ENCODE data around the gene C17orf67.

Gene C17orf67

DNA sequence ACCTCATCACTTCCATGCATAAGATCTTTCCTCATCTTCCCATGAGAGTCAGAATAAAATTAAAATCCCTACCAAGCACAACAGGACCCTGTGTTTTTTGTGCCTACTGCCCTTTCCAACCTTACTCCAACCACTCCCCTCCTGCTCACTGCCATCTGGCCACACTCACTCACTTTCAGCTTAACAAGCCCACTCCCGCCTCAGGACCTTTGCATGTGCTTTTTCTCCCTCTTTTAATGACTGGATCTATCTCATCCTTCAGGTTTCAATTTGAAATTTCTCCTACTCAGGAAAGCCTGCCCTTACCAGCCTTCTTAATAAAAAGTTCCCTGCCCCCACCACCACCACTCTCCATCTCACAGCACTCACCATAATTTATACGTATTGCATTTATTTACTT lies 14.7 kb downstream of the C17orf67 start:
- Histone ChIP-seq H3K4me2 (ENCODE audit: insufficient read depth, low read length) (no peak overlapping the region), H3K4me3 (ENCODE audit: low read depth in 1 of 2, low read length in 2 of 2) (no peak overlapping the region), H3K4me1 (ENCODE audit: insufficient read depth, low read length) (peaks cover 8% of the 10 kb centered on the region), H2AFZ (ENCODE audit: low read depth, low read length) (no peak overlapping the region), H4K20me1 (ENCODE audit: insufficient read depth, low read length) (no peaks in the 10 kb centered on the region), H3K27ac (ENCODE audit: low read length) (no peak overlapping the region), H3K36me3 (ENCODE audit: insufficient read depth, low read length) (no peaks in the 10 kb centered on the region), H3K9ac (ENCODE audit: low read depth, low read length) (no peak overlapping the region), H3K79me2 (ENCODE audit: insufficient read depth, low read length) (no peaks in the 10 kb centered on the region), H3K27me3 (ENCODE audit: insufficient read depth, low read length, poor library complexity) (no peaks in the 10 kb centered on the region), H3K9me3 (ENCODE audit: insufficient read depth, low read length, severe bottlenecking) (no peaks in the 10 kb centered on the region)
- TF ChIP-seq, protein P1, sequence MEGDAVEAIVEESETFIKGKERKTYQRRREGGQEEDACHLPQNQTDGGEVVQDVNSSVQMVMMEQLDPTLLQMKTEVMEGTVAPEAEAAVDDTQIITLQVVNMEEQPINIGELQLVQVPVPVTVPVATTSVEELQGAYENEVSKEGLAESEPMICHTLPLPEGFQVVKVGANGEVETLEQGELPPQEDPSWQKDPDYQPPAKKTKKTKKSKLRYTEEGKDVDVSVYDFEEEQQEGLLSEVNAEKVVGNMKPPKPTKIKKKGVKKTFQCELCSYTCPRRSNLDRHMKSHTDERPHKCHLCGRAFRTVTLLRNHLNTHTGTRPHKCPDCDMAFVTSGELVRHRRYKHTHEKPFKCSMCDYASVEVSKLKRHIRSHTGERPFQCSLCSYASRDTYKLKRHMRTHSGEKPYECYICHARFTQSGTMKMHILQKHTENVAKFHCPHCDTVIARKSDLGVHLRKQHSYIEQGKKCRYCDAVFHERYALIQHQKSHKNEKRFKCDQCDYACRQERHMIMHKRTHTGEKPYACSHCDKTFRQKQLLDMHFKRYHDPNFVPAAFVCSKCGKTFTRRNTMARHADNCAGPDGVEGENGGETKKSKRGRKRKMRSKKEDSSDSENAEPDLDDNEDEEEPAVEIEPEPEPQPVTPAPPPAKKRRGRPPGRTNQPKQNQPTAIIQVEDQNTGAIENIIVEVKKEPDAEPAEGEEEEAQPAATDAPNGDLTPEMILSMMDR (IDR thresholded peaks at IDR 0.05; ENCODE audit: borderline replicate concordance, extremely low read depth, low read length, poor library complexity, severe bottlenecking), result no peak
- no peak for TF ChIP-seq EZH2 (IDR thresholded peaks at IDR 0.05; ENCODE audit: borderline replicate concordance, low read depth, low read length, severe bottlenecking)
- DNase-seq (no peak), ATAC-seq (ENCODE audit: insufficient read depth, low read depth) (no peak)

DNA sequence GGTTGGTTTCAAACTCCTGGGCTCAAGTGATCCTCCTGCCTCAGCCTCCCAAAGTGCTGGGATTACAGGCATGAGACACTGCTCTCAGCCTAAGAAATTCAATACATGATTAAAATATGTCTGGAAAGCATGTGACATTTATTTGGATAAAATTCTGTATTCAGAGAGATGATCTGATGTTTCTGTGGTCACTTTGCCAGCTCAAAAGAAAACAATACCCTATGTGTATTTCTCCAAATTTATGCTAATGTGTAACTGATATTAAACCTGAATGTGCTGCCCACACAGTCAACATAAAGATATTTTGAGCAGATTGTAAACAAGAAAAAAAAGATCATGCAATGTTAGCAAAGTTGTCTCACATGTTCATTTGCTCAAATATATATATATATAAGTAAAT lies 16.7 kb downstream of the C17orf67 start:
- no peaks in the 10 kb centered on the region for H3K79me2 ChIP-seq (ENCODE audit: insufficient read depth, low read length)
- no peak overlapping the region for H3K27ac ChIP-seq (ENCODE audit: low read length)
- ATAC-seq (ENCODE audit: insufficient read depth, low read depth) (no peak), DNase-seq (no peak)
- H3K36me3 ChIP-seq (ENCODE audit: insufficient read depth, low read length), result no peaks in the 10 kb centered on the region
- H3K4me1 ChIP-seq (ENCODE audit: insufficient read depth, low read length), result peaks cover 27% of the 10 kb centered on the region
- H3K9me3 ChIP-seq (ENCODE audit: insufficient read depth, low read length, severe bottlenecking), result no peaks in the 10 kb centered on the region
- no peaks in the 10 kb centered on the region for H4K20me1 ChIP-seq (ENCODE audit: insufficient read depth, low read length)
- no peak overlapping the region for H3K4me2 ChIP-seq (ENCODE audit: insufficient read depth, low read length)
- no peak overlapping the region for H3K9ac ChIP-seq (ENCODE audit: low read depth, low read length)
- H2AFZ ChIP-seq (ENCODE audit: low read depth, low read length), result no peak overlapping the region
- H3K4me3 ChIP-seq (ENCODE audit: low read depth in 1 of 2, low read length in 2 of 2), result no peak overlapping the region
- no peaks in the 10 kb centered on the region for H3K27me3 ChIP-seq (ENCODE audit: insufficient read depth, low read length, poor library complexity)
- TF ChIP-seq EZH2 (IDR thresholded peaks at IDR 0.05; ENCODE audit: borderline replicate concordance, low read depth, low read length, severe bottlenecking), result no peak
- TF ChIP-seq, protein P1 (IDR thresholded peaks at IDR 0.05; ENCODE audit: borderline replicate concordance, extremely low read depth, low read length, poor library complexity, severe bottlenecking), result no peak

DNA sequence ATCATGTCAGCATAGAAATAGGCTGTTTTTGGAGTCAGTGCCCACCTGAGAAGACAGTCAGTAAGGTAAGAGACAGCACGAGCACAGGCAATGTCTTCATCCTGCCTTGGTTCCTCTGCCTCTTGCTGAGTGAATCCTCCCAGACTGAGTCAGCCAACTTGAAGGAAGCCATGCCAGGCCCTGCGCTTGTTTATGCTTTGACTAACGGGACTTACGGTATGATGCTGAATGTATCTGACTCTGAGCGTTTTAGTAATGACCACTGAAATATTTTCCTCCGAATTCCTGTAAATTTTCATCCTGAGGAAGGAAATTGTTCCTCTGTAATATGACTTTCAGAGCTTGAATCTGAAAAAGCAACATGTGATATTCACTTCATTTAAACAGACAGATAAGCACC lies 18.0 kb downstream of the C17orf67 start:
- Histone ChIP-seq H2AFZ (ENCODE audit: low read depth, low read length) (no peak overlapping the region), H3K79me2 (ENCODE audit: insufficient read depth, low read length) (no peaks in the 10 kb centered on the region), H3K4me1 (ENCODE audit: insufficient read depth, low read length) (peaks cover 41% of the 10 kb centered on the region), H4K20me1 (ENCODE audit: insufficient read depth, low read length) (no peaks in the 10 kb centered on the region), H3K4me2 (ENCODE audit: insufficient read depth, low read length) (no peak overlapping the region), H3K27ac (ENCODE audit: low read length) (no peak overlapping the region), H3K36me3 (ENCODE audit: insufficient read depth, low read length) (no peaks in the 10 kb centered on the region), H3K9me3 (ENCODE audit: insufficient read depth, low read length, severe bottlenecking) (no peaks in the 10 kb centered on the region), H3K4me3 (ENCODE audit: low read depth in 1 of 2, low read length in 2 of 2) (no peak overlapping the region), H3K27me3 (ENCODE audit: insufficient read depth, low read length, poor library complexity) (no peaks in the 10 kb centered on the region), H3K9ac (ENCODE audit: low read depth, low read length) (no peak overlapping the region)
- DNase-seq, result no peak
- no peak for TF ChIP-seq EZH2 (IDR thresholded peaks at IDR 0.05; ENCODE audit: borderline replicate concordance, low read depth, low read length, severe bottlenecking)
- TF ChIP-seq, protein P1 (IDR thresholded peaks at IDR 0.05; ENCODE audit: borderline replicate concordance, extremely low read depth, low read length, poor library complexity, severe bottlenecking), result no peak
- ATAC-seq (ENCODE audit: insufficient read depth, low read depth), result no peak

- Histone ChIP-seq H3K9me3 (ENCODE audit: insufficient read depth, low read length, severe bottlenecking) (no peaks in the 10 kb centered on the region), H4K20me1 (ENCODE audit: insufficient read depth, low read length) (no peaks in the 10 kb centered on the region), H3K36me3 (ENCODE audit: insufficient read depth, low read length) (no peaks in the 10 kb centered on the region), H3K27me3 (ENCODE audit: insufficient read depth, low read length, poor library complexity) (no peaks in the 10 kb centered on the region), H3K4me2 (ENCODE audit: insufficient read depth, low read length) (no peak overlapping the region; the same call in 1 of the 2 replicates), H3K4me1 (ENCODE audit: insufficient read depth, low read length) (peaks cover 38% of the 10 kb centered on the region), H3K27ac (ENCODE audit: low read length) (peak overlapping the region; percentile 48), H3K79me2 (ENCODE audit: insufficient read depth, low read length) (no peaks in the 10 kb centered on the region), H3K9ac (ENCODE audit: low read depth, low read length) (no peak overlapping the region; the same call in 1 of the 2 replicates), H2AFZ (ENCODE audit: low read depth, low read length) (no peak overlapping the region), H3K4me3 (ENCODE audit: low read depth in 1 of 2, low read length in 2 of 2) (no peak overlapping the region)
- peak; percentile 67 for DNase-seq
- peak; percentile 78 for ATAC-seq (ENCODE audit: insufficient read depth, low read depth)
- TF ChIP-seq, protein P1 (IDR thresholded peaks at IDR 0.05; ENCODE audit: borderline replicate concordance, extremely low read depth, low read length, poor library complexity, severe bottlenecking), result no peak
Measured at GRCh38 chr17:56812901-56813388, 20.8 kb downstream of the C17orf67 start.
